Activated CD4-positive, alpha-beta T cell treated with anti-CD3 and anti-CD28 coated beads for 36 hours (primary cell): Measurements from ENCODE around the gene CRACR2B. TPM values are rescaled to one million over a fixed set of nuclear protein-coding genes. Genes with fewer than 3 reads are reported as not detected.

Experiments
- ATAC-seq: fragments of 200-7000 bp; cut with Tn5 transposase; one replicate; pipeline ENCODE4 v1.10.0; 2021; ENCODE audit warnings: mild to moderate bottlenecking, moderate library complexity
- CTCF ChIA-PET: fragments of 350-600 bp; sonication (Branson Sonifier 250); formaldehyde crosslinking; loops from one replicate; lab custom pipeline; 2021; ENCODE audit warnings: antibody characterized with exemption; lab: Charles Lee
- POLR2A ChIA-PET: fragments of 350-600 bp; sonication (Branson Sonifier 250); formaldehyde crosslinking; loops from one replicate; lab custom pipeline; 2021; ENCODE audit warnings: antibody characterized with exemption, inconsistent platforms; lab: Charles Lee
- DNase-seq: peaks from one replicate; pipeline ENCODE4 v3.0.0-alpha.2; 2020
- H3K27ac Mint-ChIP-seq: one replicate; pipeline ENCODE4 v1.8.0; 2021; ENCODE audit warnings: mixed read lengths
- H3K27me3 Mint-ChIP-seq: one replicate; pipeline ENCODE4 v1.8.0; 2021; ENCODE audit warnings: mixed read lengths
- H3K36me3 Mint-ChIP-seq: one replicate; pipeline ENCODE4 v1.8.0; 2021; ENCODE audit warnings: low read depth, mixed read lengths
- H3K4me1 Mint-ChIP-seq: one replicate; pipeline ENCODE4 v1.8.0; 2021; ENCODE audit warnings: mixed read lengths
- H3K4me3 Mint-ChIP-seq: one replicate; pipeline ENCODE4 v1.8.0; 2021; ENCODE audit warnings: mild to moderate bottlenecking, moderate library complexity, mixed read lengths
- H3K9me3 Mint-ChIP-seq: one replicate; pipeline ENCODE4 v1.8.0; 2021; ENCODE audit warnings: low read depth, mixed read lengths
- intact Hi-C, 2 experiments: fragments of 100-400 bp; cut with DNase I in 1 of 2; cut with micrococcal nuclease in 1 of 2; formaldehyde crosslinking; loops; one replicate each; pipeline versions ENCODE4 v1.14.2 to v1.15.1; 2022 to 2024; cut with DNase I, micrococcal nuclease
- total RNA-seq, 2 experiments: library from RNA; stranded (reverse); gene quantifications; one replicate each; pipeline ENCODE4 v1.2.3, GENCODE V29; 2021

CRACR2B gene
- total RNA-seq, 2 experiments from 2014 or later: 0.33 to 0.50 TPM

DNA sequence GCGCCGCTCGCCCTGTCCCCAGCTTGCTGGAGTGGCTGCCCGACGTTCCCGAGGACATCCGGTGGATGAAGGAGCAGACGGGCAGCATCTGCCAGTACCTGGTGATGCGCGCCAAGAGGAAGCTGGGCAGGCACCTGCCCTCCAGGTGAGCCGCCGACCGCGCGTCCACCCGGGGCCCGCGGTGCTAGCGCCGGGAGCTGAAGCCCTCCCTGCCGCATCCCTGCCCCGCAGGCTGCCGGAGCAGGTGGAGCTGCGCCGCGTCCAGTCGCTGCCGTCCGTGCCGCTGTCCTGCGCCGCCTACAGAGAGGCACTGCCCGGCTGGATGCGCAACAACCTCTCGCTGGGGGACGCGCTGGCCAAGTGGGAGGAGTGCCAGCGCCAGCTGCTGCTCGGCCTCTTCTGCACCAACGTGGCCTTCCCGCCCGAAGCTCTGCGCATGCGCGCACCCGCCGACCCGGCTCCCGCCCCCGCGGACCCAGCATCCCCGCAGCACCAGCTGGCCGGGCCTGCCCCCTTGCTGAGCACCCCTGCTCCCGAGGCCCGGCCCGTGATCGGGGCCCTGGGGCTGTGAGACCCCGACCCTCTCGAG is 3.3 kb upstream of the CRACR2B start:
- no peak overlapping the region for H3K4me3 Mint-ChIP-seq
- DNase-seq: no peak
- H3K9me3 Mint-ChIP-seq: no peaks in the 10 kb centered on the region
- peaks cover 10% of the 10 kb centered on the region for H3K36me3 Mint-ChIP-seq
- ChIA-PET POLR2A (no interaction called here), CTCF (interaction anchor here (0.7 kb wide), 1 partner anchor 81 kb away, joined by 3 read pairs; no protein-coding TSS in a partner anchor)
- peaks cover 19% of the 10 kb centered on the region for H3K27me3 Mint-ChIP-seq
- intact Hi-C loops: no loop called here
- ATAC-seq: no peak
- no peak overlapping the region for H3K27ac Mint-ChIP-seq
- peaks cover 26% of the 10 kb centered on the region for H3K4me1 Mint-ChIP-seq

DNA sequence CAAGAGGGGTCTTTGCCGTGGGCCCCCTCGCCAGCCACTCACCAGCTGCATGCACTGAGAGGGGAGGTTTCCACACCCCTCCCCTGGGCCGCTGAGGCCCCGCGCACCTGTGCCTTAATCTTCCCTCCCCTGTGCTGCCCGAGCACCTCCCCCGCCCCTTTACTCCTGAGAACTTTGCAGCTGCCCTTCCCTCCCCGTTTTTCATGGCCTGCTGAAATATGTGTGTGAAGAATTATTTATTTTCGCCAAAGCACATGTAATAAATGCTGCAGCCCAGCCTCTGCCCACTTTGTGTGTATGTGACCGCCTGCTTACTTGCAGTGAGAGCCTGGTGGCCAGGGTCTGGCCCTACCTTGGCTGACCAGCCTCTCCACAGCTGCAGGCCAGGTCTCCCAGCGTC is 2.8 kb upstream of the CRACR2B start:
- POLR2A ChIA-PET: no interaction called here
- peaks cover 22% of the 10 kb centered on the region for H3K27me3 Mint-ChIP-seq
- peaks cover 10% of the 10 kb centered on the region for H3K36me3 Mint-ChIP-seq
- intact Hi-C loops: no loop called here
- no peak overlapping the region for H3K27ac Mint-ChIP-seq
- H3K9me3 Mint-ChIP-seq: no peaks in the 10 kb centered on the region
- H3K4me3 Mint-ChIP-seq: no peak overlapping the region
- CTCF ChIA-PET: interaction anchor here (0.9 kb wide), 1 partner anchor 18 kb away, joined by 3 read pairs; the partner anchor contains the start of gene TSPAN4
- no peak for ATAC-seq
- DNase-seq: no peak
- peaks cover 28% of the 10 kb centered on the region for H3K4me1 Mint-ChIP-seq

DNA sequence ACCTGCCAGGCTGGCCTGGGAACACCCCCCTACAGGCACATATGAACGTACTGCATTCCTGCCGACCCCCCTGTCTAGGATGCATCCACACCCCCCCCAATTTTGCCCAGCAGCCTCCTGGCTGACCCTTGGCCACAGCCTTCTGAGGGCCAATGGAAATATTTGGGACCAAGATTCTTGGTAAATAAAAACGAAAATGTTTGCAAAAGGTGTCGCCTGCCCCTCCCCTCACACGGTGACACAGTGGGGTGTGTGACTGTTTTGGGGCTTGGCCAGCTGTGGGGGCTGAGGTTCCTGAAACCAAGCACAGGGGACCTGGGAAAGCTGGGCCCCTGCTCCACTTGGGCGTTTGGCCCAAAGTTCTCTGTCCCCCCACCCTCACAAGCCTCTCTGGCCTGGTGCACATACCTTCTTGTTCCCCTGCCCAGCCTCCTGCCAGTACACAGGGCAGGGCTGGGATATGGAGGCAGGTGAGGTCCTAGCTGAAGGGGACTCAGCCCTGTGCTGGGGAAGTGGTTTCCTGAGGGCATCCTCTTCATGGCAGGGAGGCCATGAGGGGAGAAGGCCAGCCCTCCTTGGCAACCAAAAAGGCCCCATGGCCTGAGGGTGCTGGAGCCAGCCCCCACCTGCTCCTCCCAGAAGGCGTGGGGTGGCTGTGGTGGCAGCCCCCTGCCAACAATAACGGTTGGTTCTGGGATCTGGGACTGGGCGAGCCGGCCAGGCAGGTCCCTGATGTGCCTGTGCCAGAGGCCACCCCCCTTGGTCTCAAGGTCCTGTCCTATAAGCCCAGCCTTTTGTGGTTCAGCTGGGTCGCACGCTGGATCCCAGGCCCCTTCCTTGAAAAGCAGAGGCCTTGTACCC is 2.1 kb upstream of the CRACR2B start:
- H3K36me3 Mint-ChIP-seq: peaks cover 10% of the 10 kb centered on the region
- H3K4me3 Mint-ChIP-seq: no peak overlapping the region
- no peak for DNase-seq
- no peak for ATAC-seq
- intact Hi-C loops: no loop called here
- H3K27me3 Mint-ChIP-seq: peaks cover 24% of the 10 kb centered on the region
- H3K27ac Mint-ChIP-seq: no peak overlapping the region
- peaks cover 26% of the 10 kb centered on the region for H3K4me1 Mint-ChIP-seq
- ChIA-PET CTCF (interaction anchor here (0.9 kb wide), 1 partner anchor 18 kb away, joined by 3 read pairs; the partner anchor contains the start of gene TSPAN4), POLR2A (no interaction called here)
- no peaks in the 10 kb centered on the region for H3K9me3 Mint-ChIP-seq

DNA sequence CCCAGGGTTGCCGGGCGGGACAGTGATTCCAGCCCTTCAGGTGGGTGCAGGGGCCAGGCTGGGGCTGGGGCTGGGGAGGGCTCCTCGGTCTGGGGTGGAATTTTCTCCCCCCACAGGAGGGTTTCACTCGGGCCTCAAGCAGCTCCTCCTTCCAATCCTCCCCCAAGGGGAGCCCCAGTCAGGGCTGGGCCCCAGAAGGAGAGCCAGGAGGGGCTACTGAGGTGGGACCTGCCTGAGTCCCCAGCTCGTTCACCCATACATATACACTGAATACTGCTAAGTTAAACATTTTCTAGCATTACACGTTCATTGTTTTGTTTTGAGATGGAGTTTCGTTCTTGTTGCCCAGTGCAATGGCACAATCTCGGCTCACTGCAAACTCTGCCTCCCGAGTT is 1.5 kb upstream of the CRACR2B start:
- H3K4me3 Mint-ChIP-seq: peak overlapping the region; percentile 55
- peaks cover 10% of the 10 kb centered on the region for H3K36me3 Mint-ChIP-seq
- peaks cover 27% of the 10 kb centered on the region for H3K27me3 Mint-ChIP-seq
- no peak overlapping the region for H3K27ac Mint-ChIP-seq
- ChIA-PET POLR2A (no interaction called here), CTCF (no interaction called here)
- H3K4me1 Mint-ChIP-seq: peaks cover 24% of the 10 kb centered on the region
- no peaks in the 10 kb centered on the region for H3K9me3 Mint-ChIP-seq
- intact Hi-C loops: no loop called here
- ATAC-seq (no peak), DNase-seq (no peak)

DNA sequence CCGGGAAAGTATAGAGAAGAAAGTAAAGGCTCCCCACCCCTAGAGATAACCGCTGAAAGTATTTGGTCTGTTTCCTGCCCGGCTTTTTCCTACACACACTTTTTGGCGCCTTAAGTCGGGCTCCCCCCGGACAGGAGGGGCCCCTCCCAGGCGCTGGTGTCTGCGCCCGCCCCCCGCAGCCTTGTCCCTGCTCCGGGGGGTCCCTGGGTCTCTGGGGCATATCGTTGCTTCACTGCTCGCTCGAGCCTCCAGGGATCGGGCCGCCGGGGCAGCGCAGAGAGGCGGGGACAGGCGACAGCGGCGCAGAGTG is 928 bp upstream of the CRACR2B start:
- peaks cover 28% of the 10 kb centered on the region for H3K4me1 Mint-ChIP-seq
- intact Hi-C loops: no loop called here
- ATAC-seq (peak; percentile 4), DNase-seq (no peak)
- no peak overlapping the region for H3K27ac Mint-ChIP-seq
- H3K4me3 Mint-ChIP-seq: peak overlapping the region; percentile 55
- peaks cover 10% of the 10 kb centered on the region for H3K36me3 Mint-ChIP-seq
- POLR2A ChIA-PET: no interaction called here
- H3K27me3 Mint-ChIP-seq: peaks cover 33% of the 10 kb centered on the region
- CTCF ChIA-PET: no interaction called here
- H3K9me3 Mint-ChIP-seq: no peaks in the 10 kb centered on the region

DNA sequence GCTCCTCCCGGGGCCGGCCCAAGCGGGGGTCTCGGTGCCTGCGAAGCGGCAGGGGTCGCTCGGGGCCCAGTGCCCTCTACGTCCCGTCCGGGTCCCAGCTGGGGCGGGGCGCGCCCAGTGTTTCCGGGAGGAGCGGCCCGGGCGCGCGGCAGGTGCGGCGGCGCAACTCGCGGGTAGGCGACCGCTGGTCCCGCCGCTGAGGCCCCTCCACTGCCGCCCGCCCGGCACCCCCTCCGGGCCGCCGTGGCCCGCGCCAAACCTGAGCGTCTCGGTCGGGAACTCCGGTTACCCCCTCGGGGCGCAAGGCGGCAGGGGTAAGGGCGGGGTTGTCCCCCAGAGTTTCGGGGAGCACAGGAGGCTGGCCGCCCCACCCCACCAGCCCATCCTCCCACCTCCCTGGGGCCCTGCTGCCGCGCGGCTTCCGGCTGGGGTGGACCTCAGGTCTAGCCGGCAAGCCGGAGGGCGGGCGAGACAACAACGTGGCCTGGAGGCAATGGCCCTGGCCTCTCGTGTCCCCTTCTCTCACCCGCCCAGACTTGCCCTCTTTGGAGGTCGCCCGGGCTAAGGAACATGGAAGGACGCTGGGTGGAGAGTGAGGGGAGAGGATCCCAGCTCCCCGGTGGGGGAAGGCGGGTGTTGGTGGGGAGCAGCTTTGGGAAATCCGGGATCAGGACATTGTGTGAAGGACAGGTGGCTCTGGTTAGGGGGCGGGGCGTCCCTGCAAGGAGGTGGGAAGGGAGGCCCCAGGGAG is 398 bp upstream of the CRACR2B start:
- Mint-ChIP-seq H3K4me3 (peak overlapping the region; percentile 21), H3K4me1 (peaks cover 30% of the 10 kb centered on the region)
- intact Hi-C loops: no loop called here

DNA sequence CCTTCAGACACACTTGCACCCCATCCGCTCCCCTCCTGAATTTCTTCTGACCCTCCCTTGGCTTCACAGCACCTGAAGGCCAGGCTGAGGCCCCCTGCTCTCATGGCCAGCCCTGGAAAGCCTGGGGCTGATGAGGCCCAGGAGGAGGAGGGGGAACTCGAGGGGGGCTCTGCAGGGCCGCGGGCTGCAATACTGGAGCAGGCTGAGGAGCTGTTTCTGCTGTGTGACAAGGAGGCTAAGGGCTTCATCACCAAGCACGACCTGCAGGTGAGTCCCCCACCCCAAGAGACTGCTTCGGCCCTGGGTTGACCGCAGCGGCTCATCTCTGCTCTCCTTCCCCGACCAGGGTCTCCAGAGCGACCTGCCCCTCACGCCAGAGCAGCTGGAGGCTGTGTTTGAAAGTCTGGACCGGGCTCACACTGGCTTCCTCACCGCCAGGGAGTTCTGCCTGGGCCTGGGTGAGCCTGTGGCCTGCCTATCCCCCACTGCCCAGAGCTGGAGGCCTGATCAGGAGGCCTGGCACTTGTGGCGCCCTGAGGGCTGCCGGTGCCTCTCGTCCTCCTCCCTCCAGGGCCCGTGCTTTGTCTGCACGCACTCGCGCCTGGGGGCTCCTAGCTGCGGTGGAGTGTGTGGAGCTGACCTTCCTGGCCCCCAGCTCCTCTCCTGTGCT is 922 bp downstream of the CRACR2B start:
- no peak for DNase-seq
- CTCF ChIA-PET: interaction anchor here (0.6 to 1.4 kb wide), 2 partner anchors 20 to 30 kb away, joined by 3 to 5 read pairs; no protein-coding TSS in a partner anchor
- Mint-ChIP-seq H3K36me3 (peaks cover 8% of the 10 kb centered on the region), H3K27ac (no peak overlapping the region), H3K27me3 (peaks cover 34% of the 10 kb centered on the region), H3K9me3 (no peaks in the 10 kb centered on the region), H3K4me1 (peaks cover 31% of the 10 kb centered on the region), H3K4me3 (no peak overlapping the region)
- ATAC-seq: no peak
- POLR2A ChIA-PET: interaction anchor here (0.5 kb wide), 1 partner anchor 53 kb away, joined by 3 read pairs; no protein-coding TSS in a partner anchor
- intact Hi-C loops: no loop called here

More for the DNA sequence above, 398 bp upstream of the CRACR2B start:
- DNase-seq (no peak), ATAC-seq (peak; percentile 5)
- ChIA-PET POLR2A (interaction anchor here (0.7 kb wide), 1 partner anchor 8 kb away, joined by 3 read pairs; no protein-coding TSS in a partner anchor), CTCF (no interaction called here)
- no peaks in the 10 kb centered on the region for H3K9me3 Mint-ChIP-seq
- no peak overlapping the region for H3K27ac Mint-ChIP-seq
- peaks cover 34% of the 10 kb centered on the region for H3K27me3 Mint-ChIP-seq
- H3K36me3 Mint-ChIP-seq: peaks cover 10% of the 10 kb centered on the region

DNA sequence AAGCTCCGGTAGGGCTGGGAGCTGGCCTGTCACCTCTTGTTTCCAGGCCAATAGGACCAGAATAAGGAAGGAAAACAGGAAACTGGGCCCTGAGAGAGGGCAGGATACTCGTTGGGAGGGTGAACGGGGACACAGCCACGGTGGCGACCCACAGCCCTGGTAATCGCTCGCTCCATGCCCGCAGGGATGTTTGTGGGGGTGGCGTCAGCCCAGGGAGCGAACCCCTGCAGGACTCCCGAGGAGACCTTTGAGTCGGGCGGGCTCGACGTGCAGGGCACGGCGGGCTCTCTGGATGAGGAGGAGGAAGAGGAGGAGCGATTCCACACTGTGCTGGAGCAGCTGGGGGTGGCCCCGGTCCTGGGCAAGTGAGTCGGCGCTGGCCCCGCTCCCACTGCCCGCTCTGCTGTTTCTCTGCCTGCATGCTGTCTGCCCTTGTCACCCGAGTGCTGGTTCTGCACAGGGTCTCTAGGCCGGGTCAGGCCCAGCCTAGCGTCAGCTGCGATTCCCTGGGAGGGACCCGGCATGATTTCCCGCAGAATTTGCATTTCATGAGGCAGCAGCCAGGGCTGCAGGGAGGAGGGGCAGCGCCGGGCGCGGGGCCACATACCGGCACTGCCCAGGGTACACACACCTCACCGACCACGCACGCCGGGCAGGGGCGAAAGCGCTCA is 1.6 kb downstream of the CRACR2B start:
- no peak overlapping the region for H3K27ac Mint-ChIP-seq
- ChIA-PET CTCF (interaction anchor here (0.6 to 1.6 kb wide), 3 partner anchors 12 to 30 kb away, joined by 3 to 5 read pairs (median 5); no protein-coding TSS in a partner anchor), POLR2A (interaction anchor here (0.9 kb wide), 1 partner anchor 8 kb away, joined by 3 read pairs; no protein-coding TSS in a partner anchor)
- no peaks in the 10 kb centered on the region for H3K9me3 Mint-ChIP-seq
- peaks cover 6% of the 10 kb centered on the region for H3K36me3 Mint-ChIP-seq
- DNase-seq (no peak), ATAC-seq (no peak)
- H3K4me3 Mint-ChIP-seq: no peak overlapping the region
- H3K27me3 Mint-ChIP-seq: peaks cover 34% of the 10 kb centered on the region
- peaks cover 38% of the 10 kb centered on the region for H3K4me1 Mint-ChIP-seq
- intact Hi-C loops: no loop called here

DNA sequence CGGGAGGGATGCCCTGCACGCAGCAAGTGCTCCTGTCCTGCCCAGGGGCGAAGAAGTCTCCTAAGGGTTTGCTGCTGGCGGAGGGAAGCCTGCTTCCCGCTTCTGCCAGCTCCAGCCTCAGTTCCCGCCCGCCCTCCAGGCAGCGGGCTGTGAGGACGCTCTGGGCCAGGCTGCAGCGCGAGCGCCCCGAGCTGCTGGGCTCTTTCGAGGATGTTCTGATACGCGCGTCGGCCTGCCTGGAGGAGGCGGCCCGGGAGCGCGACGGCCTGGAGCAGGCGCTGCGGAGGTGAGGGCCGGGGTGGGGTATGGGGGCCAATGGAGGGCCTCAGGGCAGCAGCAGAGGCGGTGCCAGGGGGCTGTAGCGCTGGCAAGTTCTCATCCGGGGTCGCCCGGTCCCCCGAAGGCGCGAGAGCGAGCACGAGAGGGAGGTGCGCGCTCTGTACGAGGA is 2.2 kb downstream of the CRACR2B start:
- Mint-ChIP-seq H3K4me1 (peaks cover 38% of the 10 kb centered on the region), H3K9me3 (no peaks in the 10 kb centered on the region), H3K27ac (no peak overlapping the region), H3K36me3 (peaks cover 3% of the 10 kb centered on the region), H3K27me3 (peaks cover 34% of the 10 kb centered on the region), H3K4me3 (no peak overlapping the region)
- intact Hi-C loops: loop anchor here in 1 of 2 experiments (1.0 to 5.0 kb wide), 2 partner anchors 10 to 432 kb away; no protein-coding TSS in a partner anchor
- POLR2A ChIA-PET: interaction anchor here (0.9 kb wide), 1 partner anchor 8 kb away, joined by 3 read pairs; no protein-coding TSS in a partner anchor
- DNase-seq (no peak), ATAC-seq (no peak)
- CTCF ChIA-PET: interaction anchor here (1.6 kb wide), 1 partner anchor 11 kb away, joined by 5 read pairs; no protein-coding TSS in a partner anchor
